GM21529 (cell line): Measurements from ENCODE around the gene RAB15.

ENCODE experiments used
- ATAC-seq: cut with Tn5 transposase; IDR thresholded peaks from one replicate; pipeline ENCODE4 v1.9.1; 2021; ENCODE audit not compliant: unreplicated experiment

RAB15 gene

GRCh38 chr14:64971943-64972791 is at the start of gene RAB15:
TSS of gene RAB15 (minus strand) at chr14:64972336. CDS start at chr14:64972076, 260 bp downstream.
- ATAC-seq, result peak; percentile 47

GRCh38 chr14:65019944-65020566 is 47.9 kb upstream of the RAB15 start:
- ATAC-seq, result no peak

GRCh38 chr14:65016471-65016870 is 44.3 kb upstream of the RAB15 start:
- no peak for ATAC-seq

- no peak for ATAC-seq
Measured at GRCh38 chr14:65015391-65015790, 43.3 kb upstream of the RAB15 start.

GRCh38 chr14:65012353-65012752 is 40.2 kb upstream of the RAB15 start:
- ATAC-seq, result no peak

GRCh38 chr14:65011538-65011937 is 39.4 kb upstream of the RAB15 start:
- no peak for ATAC-seq

GRCh38 chr14:65010211-65010931 is 38.2 kb upstream of the RAB15 start:
- ATAC-seq, result no peak

- ATAC-seq, result no peak
Measured at GRCh38 chr14:65007202-65007601, 35.1 kb upstream of the RAB15 start.

- ATAC-seq, result no peak
Measured at GRCh38 chr14:65006261-65006721, 34.2 kb upstream of the RAB15 start.

- ATAC-seq, result peak; percentile 76
Measured at GRCh38 chr14:65003394-65003793, 31.3 kb upstream of the RAB15 start.

- ATAC-seq, result peak; percentile 12
Measured at GRCh38 chr14:65002586-65003210, 30.6 kb upstream of the RAB15 start.

GRCh38 chr14:65001723-65002122 is 29.6 kb upstream of the RAB15 start:
- no peak for ATAC-seq

GRCh38 chr14:65000898-65001591 is 28.9 kb upstream of the RAB15 start:
- no peak for ATAC-seq

GRCh38 chr14:64998455-64998931 is 26.4 kb upstream of the RAB15 start:
- no peak for ATAC-seq

- ATAC-seq, result peak; percentile 49
Measured at GRCh38 chr14:64997108-64997794, 25.1 kb upstream of the RAB15 start.

GRCh38 chr14:64995291-64995690 is 23.2 kb upstream of the RAB15 start:
- ATAC-seq, result no peak

GRCh38 chr14:64994540-64994939 is 22.4 kb upstream of the RAB15 start:
- ATAC-seq, result no peak

GRCh38 chr14:64993266-64993930 is 21.3 kb upstream of the RAB15 start:
- no peak for ATAC-seq

GRCh38 chr14:64992328-64992885 is 20.3 kb upstream of the RAB15 start:
- ATAC-seq, result no peak
